K562 (cell line): ENCODE measurements around the gene FOSL1. TPM values are rescaled to one million over a fixed set of nuclear protein-coding genes. Genes with fewer than 3 reads are reported as not detected.

Experiments used
- ATAC-seq: fragments of 200-7000 bp; cut with Tn5 transposase; 3 replicates; pipeline ENCODE4 v1.9.1; 2020; ENCODE audit warnings: moderate library complexity
- BruUV-seq: library from RNA; stranded (reverse); fragments of 400-500 nt; replicated peaks from 2 replicates; lab custom pipeline; 2021; lab: Mats Ljungman, UMichigan
- CTCF ChIA-PET: fragments of 300-600 bp; formaldehyde crosslinking; extraction: SDS; loops from one replicate; lab custom pipeline; 2021; ENCODE audit warnings: low intra/inter-chr PET ratio; lab: Yijun Ruan, JAX
- POLR2A ChIA-PET: fragments of 300-600, 350-650 bp; sonication (Branson Sonifier 250); formaldehyde crosslinking; extraction: SDS; loops from one replicate; lab custom pipeline; 2021; ENCODE audit warnings: antibody characterized with exemption, inconsistent platforms; lab: Yijun Ruan, JAX
- DNase-seq, 4 experiments: peaks; one replicate each; pipeline versions ENCODE4 v3.0.0 to v3.0.0-alpha.2; 2011 to 2018; ENCODE audit warnings: low spot score in 3 of 4, mixed read lengths in 3 of 4; ENCODE audit errors: extremely low read depth in 1 of 4
- FAIRE-seq: peaks from 2 replicates; lab custom pipeline; 2011; peaks lifted over from hg19 to GRCh38; lab: Jason Lieb, UNC
- H2AFZ ChIP-seq: 2 replicates; pipeline ENCODE4 v1.6.0; 2011; ENCODE audit warnings: low read depth, low read length, control low read depth, inconsistent platforms
- H3K27ac ChIP-seq: fragments of 200-600 bp; 3 replicates; pipeline ENCODE4 v1.8.0; 2011; ENCODE audit warnings: low read depth, mild to moderate bottlenecking, control low read depth, inconsistent platforms, low read length, moderate library complexity, mixed read lengths; ENCODE audit errors: extremely low read depth
- H3K27me3 ChIP-seq, 2 experiments: fragments of 300-600 bp in 1 of 2; 2 replicates in 1 of 2; 3 replicates in 1 of 2; pipeline versions ENCODE4 v1.6.0 to v1.8.0; 2011; ENCODE audit warnings: inconsistent platforms in 2 of 2, low read length in 2 of 2, mild to moderate bottlenecking in 1 of 2, mixed read lengths in 1 of 2, moderate library complexity in 1 of 2; ENCODE audit not compliant: control insufficient read depth in 2 of 2, insufficient read depth in 2 of 2
- H3K36me3 ChIP-seq: fragments of 300-600 bp; 3 replicates; pipeline ENCODE4 v1.8.0; 2011; ENCODE audit warnings: mild to moderate bottlenecking, low read length, inconsistent platforms; ENCODE audit not compliant: control insufficient read depth, insufficient read depth
- H3K4me1 ChIP-seq, 2 experiments: fragments of 200-600 bp in 1 of 2; replicated peaks in 1 of 2; 2 replicates in 1 of 2; 3 replicates in 1 of 2; pipeline versions ENCODE4 v1.5.1 to v1.8.0; 2011; ENCODE audit warnings: inconsistent platforms in 2 of 2, low read length in 2 of 2, mild to moderate bottlenecking in 1 of 2, mixed read lengths in 1 of 2, moderate library complexity in 1 of 2; ENCODE audit not compliant: control insufficient read depth in 2 of 2, insufficient read depth in 2 of 2
- H3K4me2 ChIP-seq: 2 replicates; pipeline ENCODE4 v1.6.1; 2011; ENCODE audit warnings: low read length, control low read depth, inconsistent platforms, mixed read lengths; ENCODE audit not compliant: insufficient read depth
- H3K4me3 ChIP-seq: fragments of 200-600 bp; sonication (generic), shearing (Covaris generic); 2 replicates; pipeline ENCODE4 v1.5.1; 2016; ENCODE audit warnings: control low read depth, inconsistent platforms
- H3K79me2 ChIP-seq: fragments of 200-600 bp; 3 replicates; pipeline ENCODE4 v1.8.0; 2011; ENCODE audit warnings: low read length, inconsistent platforms; ENCODE audit not compliant: control insufficient read depth, insufficient read depth
- H3K9ac ChIP-seq, 2 experiments: 2 replicates each; pipeline versions ENCODE4 v1.6.0 to v1.6.1; 2011; ENCODE audit warnings: low read depth in 2 of 2, low read length in 2 of 2, control low read depth in 1 of 2, inconsistent platforms in 1 of 2, mild to moderate bottlenecking in 1 of 2, mixed read lengths in 1 of 2; ENCODE audit not compliant: insufficient read depth in 1 of 2
- H3K9me1 ChIP-seq: one replicate; pipeline ENCODE4 v1.6.0; 2011; ENCODE audit warnings: inconsistent platforms, mild to moderate bottlenecking, low read length, moderate library complexity; ENCODE audit not compliant: control insufficient read depth, insufficient read depth
- H3K9me3 ChIP-seq: replicated peaks from 2 replicates; pipeline ENCODE4 v1.5.1; 2011; ENCODE audit warnings: low read depth, low read length, inconsistent platforms; ENCODE audit not compliant: control insufficient read depth, insufficient read depth
- H4K20me1 ChIP-seq: replicated peaks from 2 replicates; pipeline ENCODE4 v1.6.1; 2011; ENCODE audit warnings: low read length, inconsistent platforms, mixed read lengths; ENCODE audit not compliant: control insufficient read depth, insufficient read depth
- HMGXB4 ChIP-seq: sonication (generic); formaldehyde crosslinking; IDR thresholded peaks from 2 replicates; pipeline ENCODE4 v1.8.1; 2023; ENCODE audit warnings: mild to moderate bottlenecking, missing genetic modification reagents
- MCM5 ChIP-seq: fragments of 450-650 bp; IDR thresholded peaks from 2 replicates; pipeline ENCODE4 v1.6.1; 2016; ENCODE audit warnings: low read depth
- POLR2A ChIP-seq: fragments of 450-650 bp; conservative IDR thresholded peaks from 2 replicates; pipeline ENCODE4 v1.6.1; 2016
- RAD21 ChIP-seq, 2 experiments: fragments of 250-450 bp in 1 of 2; fragments of 450-650 bp in 1 of 2; sonication (Bioruptor Pico) in 1 of 2; formaldehyde crosslinking in 1 of 2; IDR thresholded peaks in 1 of 2; conservative IDR thresholded peaks in 1 of 2; 2 replicates each; pipeline versions ENCODE4 v1.4.0 to v1.8.0; 2020 to 2022; ENCODE audit warnings: mild to moderate bottlenecking in 2 of 2, moderate library complexity in 1 of 2
- RNF2 ChIP-seq: sonication (generic); IDR thresholded peaks from 2 replicates; pipeline ENCODE4 v1.6.1; 2016
- RREB1 ChIP-seq: fragments of 250-450 bp; sonication (Bioruptor Pico); IDR thresholded peaks from 2 replicates; pipeline ENCODE4 v1.4.0; 2020
- SMARCE1 ChIP-seq: fragments of 450-650 bp; IDR thresholded peaks from 2 replicates; pipeline ENCODE4 v1.7.1; 2016; ENCODE audit warnings: mild to moderate bottlenecking
- SP1 ChIP-seq: sonication (generic); formaldehyde crosslinking; IDR thresholded peaks from 2 replicates; pipeline ENCODE4 v1.8.1; 2022; ENCODE audit warnings: mild to moderate bottlenecking, missing genetic modification reagents
- ZC3H8 ChIP-seq: fragments of 450-650 bp; IDR thresholded peaks from 2 replicates; pipeline ENCODE4 v1.6.1; 2017
- ZFP1 ChIP-seq: fragments of 450-650 bp; formaldehyde crosslinking; IDR thresholded peaks from 2 replicates; pipeline ENCODE4 v1.4.0; 2020; ENCODE audit warnings: mild to moderate bottlenecking, mixed read lengths
- ZFX ChIP-seq: sonication (generic); formaldehyde crosslinking; IDR thresholded peaks from 2 replicates; pipeline ENCODE4 v1.8.0; 2022; ENCODE audit warnings: mild to moderate bottlenecking, missing genetic modification reagents, moderate library complexity
- ZNF143 ChIP-seq: sonication (generic); formaldehyde crosslinking; IDR thresholded peaks from 2 replicates; pipeline ENCODE4 v1.9.0; 2022; ENCODE audit warnings: mild to moderate bottlenecking, missing genetic modification reagents
- ZNF175 ChIP-seq: fragments of 200-800 bp; sonication (Bioruptor generic); IDR thresholded peaks from 2 replicates; pipeline ENCODE4 v1.6.1; 2016; ENCODE audit warnings: low read depth, mild to moderate bottlenecking, missing genetic modification characterization, missing compliant biosample characterization
- ZNF507 ChIP-seq: conservative IDR thresholded peaks from 2 replicates; pipeline ENCODE4 v1.6.1; 2017; ENCODE audit warnings: missing genetic modification characterization, missing compliant biosample characterization
- WGBS: fragments of 100-300 bp; shearing (Covaris generic); methylation state at CpG from one replicate; pipeline ENCODE4 v1.1.6; 2016; ENCODE audit warnings: low coverage, mixed read lengths; ENCODE audit not compliant: insufficient coverage; ENCODE audit errors: missing lambda C conversion rate; 5-methylcytosine and 5-hydroxymethylcytosine counted together
- in situ Hi-C: fragments of 300-500 bp; cut with MboI; formaldehyde crosslinking; loops from 4 replicates; pipeline ENCODE4 v1.15.0; 2018; ENCODE audit warnings: inconsistent platforms, mixed read lengths
- intact Hi-C: fragments of 100-400 bp; cut with micrococcal nuclease; formaldehyde crosslinking; loops from 2 replicates; pipeline ENCODE4 v1.14.2; 2022
- polyA plus RNA-seq, 8 experiments: library from polyadenylated mRNA; depleted of rRNA in 4 of 8; stranded (reverse) in 5 of 8; unstranded in 3 of 8; fragments of >200 nt; fragmentation: Nextera tagmentation in 2 of 8; fragmentation: Illumina TruSeq in 1 of 8; extraction: Ambion mirVana in 2 of 8; extraction: Trizol in 1 of 8; gene quantifications; 2 replicates each; pipeline versions ENCODE4 v1.2.1 to v1.2.3, GENCODE V29; 2011 to 2014; ENCODE audit warnings: inconsistent platforms in 1 of 8, missing spikeins in 1 of 8
- total RNA-seq, 7 experiments: library from RNA; depleted of rRNA in 6 of 7; stranded (reverse); fragments of >200 nt in 6 of 7; fragmentation: Illumina TruSeq in 2 of 7; extraction: Trizol in 2 of 7; gene quantifications; 2 replicates each; pipeline versions ENCODE4 v1.2.1 to v1.2.3, GENCODE V29; 2011 to 2021; ENCODE audit warnings: low replicate concordance in 1 of 7

FOSL1 gene
- total and polyA plus RNA-seq, 9 of the 15 experiments (the other 6 are each of a cell fraction or from before 2014, with no cell fraction given) = 3.5 to 39.6 (median 10.0) TPM

- Histone ChIP-seq H3K27ac (no peak overlapping the region), H3K9me1 (peaks cover 11% of the 10 kb centered on the region), H3K9me3 (peaks cover 7% of the 10 kb centered on the region; the same call in 1 of the 2 replicates), H3K4me3 (no peak overlapping the region), H3K4me1 (peaks cover 4 to 42% of the 10 kb centered on the region in 2 experiments; a peak in 3 of 5 replicates), H3K9ac (no peak overlapping the region), H3K27me3 (no peaks in the 10 kb centered on the region), H3K36me3 (peaks cover 56% of the 10 kb centered on the region), H3K79me2 (peaks cover 42% of the 10 kb centered on the region), H3K4me2 (no peak overlapping the region), H4K20me1 (peaks cover 22% of the 10 kb centered on the region), H2AFZ (no peak overlapping the region)
- intact Hi-C loops (no loop called here), in situ Hi-C loops (no loop called here)
- ChIA-PET CTCF (no interaction called here), POLR2A (interaction anchor here (0.6 to 5.9 kb wide), 16 partner anchors 8 to 237 kb away, joined by 3 to 67 read pairs (median 4); partner anchors contain the start of genes FIBP, RNASEH2C and SNX32)
- 97% methylated on average over 26 of the region's 33 CpGs for WGBS
- BruUV-seq = no TSS peak
- ATAC-seq (peak; percentile 1), FAIRE-seq (no peak), DNase-seq (peak in 1 of 4 experiments; percentile 13)
- no peak for TF ChIP-seq SMARCE1
- no peak for TF ChIP-seq ZNF175 (CRISPR knock-in tag)
- TF ChIP-seq MCM5 = no peak
- 0 out of 2 replicates have a peak, but pooled peaks have one; percentile 15 for TF ChIP-seq SP1 (CRISPR knock-in tag)
- no peak for TF ChIP-seq RREB1
- no peak for TF ChIP-seq ZNF507 (tag)
- TF ChIP-seq RNF2 = no peak
- no peak for TF ChIP-seq RAD21 (CRISPR knock-in tag; conservative IDR thresholded peaks at IDR 0.05 in 1 of 2, IDR thresholded peaks at IDR 0.05 in 1 of 2)
- no peak for TF ChIP-seq ZC3H8
- 0 out of 2 replicates have a peak, but pooled peaks have one; percentile 66 for TF ChIP-seq HMGXB4 (CRISPR knock-in tag)
- no peak for TF ChIP-seq ZFX (CRISPR knock-in tag)
- peak; percentile 33; the same call in 1 of the 2 replicates for TF ChIP-seq ZNF143 (CRISPR knock-in tag)
- TF ChIP-seq POLR2A = peak; percentile 71; the same call in 1 of the 2 replicates
- TF ChIP-seq ZFP1 (CRISPR knock-in tag) = no peak
These were observed 47.5 kb downstream of the FOSL1 start for GRCh38 chr11:65852508-65853245.
